ENCODE measurements around the gene RNU7-1. TPM values are rescaled to one million over a fixed set of nuclear protein-coding genes. Genes with fewer than 3 reads are reported as not detected.
A peak's percentile ranks its signal among the peaks of the same experiment; 100 is the strongest.

RNU7-1 gene
- total and polyA plus RNA-seq, 9 of the 15 experiments (the other 6 are each of a cell fraction or from before 2014, with no cell fraction given): not detected

DNA sequence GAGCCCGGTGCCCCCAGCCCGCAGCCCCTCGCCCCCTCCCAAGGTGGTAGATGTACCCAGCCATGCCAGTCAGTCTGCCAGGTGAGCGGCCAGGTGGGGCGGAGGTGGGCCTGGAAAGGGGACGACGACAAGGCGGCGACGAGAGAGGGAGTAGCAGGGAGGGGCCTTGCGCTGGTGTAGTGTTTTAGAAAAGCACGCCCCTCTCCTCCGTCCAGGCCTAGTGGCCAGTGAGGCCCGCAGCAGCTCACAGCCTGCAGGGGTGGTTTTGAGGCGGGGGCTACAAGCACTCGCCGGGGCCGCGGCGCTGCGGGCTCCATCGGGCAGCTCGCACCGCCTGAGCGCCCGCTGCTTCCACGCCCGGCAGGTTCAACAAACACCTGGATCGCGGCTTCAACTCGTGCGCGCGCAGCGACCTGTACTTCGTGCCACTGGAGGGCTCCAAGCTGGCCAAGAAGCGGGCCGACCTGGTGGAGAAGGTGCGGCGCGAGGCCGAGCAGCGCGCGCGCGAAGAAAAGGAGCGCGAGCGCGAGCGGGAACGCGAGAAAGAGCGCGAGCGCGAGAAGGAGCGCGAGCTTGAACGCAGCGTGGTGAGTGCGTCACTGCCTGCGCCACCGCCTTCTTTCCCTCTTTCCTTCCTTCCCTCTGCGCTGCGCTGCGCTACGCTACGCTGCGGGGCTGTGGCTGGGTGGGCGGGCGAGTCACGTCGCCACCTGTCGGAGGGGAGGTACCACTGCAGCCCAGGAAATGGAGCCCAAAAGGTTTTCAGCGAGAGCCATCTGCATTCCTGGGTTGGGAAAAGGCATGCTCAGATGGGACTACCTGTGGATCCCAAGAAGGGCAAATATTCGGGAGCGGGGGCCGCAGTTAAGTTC lies 5.9 kb upstream of the RNU7-1 start (continued):
- TF ChIP-seq, protein P1, sequence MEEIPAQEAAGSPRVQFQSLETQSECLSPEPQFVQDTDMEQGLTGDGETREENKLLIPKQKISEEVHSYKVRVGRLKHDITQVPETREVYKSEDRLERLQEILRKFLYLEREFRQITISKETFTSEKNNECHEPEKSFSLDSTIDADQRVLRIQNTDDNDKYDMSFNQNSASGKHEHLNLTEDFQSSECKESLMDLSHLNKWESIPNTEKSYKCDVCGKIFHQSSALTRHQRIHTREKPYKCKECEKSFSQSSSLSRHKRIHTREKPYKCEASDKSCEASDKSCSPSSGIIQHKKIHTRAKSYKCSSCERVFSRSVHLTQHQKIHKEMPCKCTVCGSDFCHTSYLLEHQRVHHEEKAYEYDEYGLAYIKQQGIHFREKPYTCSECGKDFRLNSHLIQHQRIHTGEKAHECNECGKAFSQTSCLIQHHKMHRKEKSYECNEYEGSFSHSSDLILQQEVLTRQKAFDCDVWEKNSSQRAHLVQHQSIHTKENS (CRISPR knock-in tag; IDR thresholded peaks at IDR 0.05): no peak
- TF ChIP-seq PTRF (tag; IDR thresholded peaks at IDR 0.05): no peak
- no peak for TF ChIP-seq CCAR2 (IDR thresholded peaks at IDR 0.05; ENCODE audit: low read depth, low read length)
- no peak for TF ChIP-seq TCF7 (IDR thresholded peaks at IDR 0.05; ENCODE audit: borderline replicate concordance)
- TF ChIP-seq, protein P2, sequence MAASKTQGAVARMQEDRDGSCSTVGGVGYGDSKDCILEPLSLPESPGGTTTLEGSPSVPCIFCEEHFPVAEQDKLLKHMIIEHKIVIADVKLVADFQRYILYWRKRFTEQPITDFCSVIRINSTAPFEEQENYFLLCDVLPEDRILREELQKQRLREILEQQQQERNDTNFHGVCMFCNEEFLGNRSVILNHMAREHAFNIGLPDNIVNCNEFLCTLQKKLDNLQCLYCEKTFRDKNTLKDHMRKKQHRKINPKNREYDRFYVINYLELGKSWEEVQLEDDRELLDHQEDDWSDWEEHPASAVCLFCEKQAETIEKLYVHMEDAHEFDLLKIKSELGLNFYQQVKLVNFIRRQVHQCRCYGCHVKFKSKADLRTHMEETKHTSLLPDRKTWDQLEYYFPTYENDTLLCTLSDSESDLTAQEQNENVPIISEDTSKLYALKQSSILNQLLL (CRISPR knock-in tag; IDR thresholded peaks at IDR 0.05; ENCODE audit: borderline replicate concordance): no peak
- TF ChIP-seq ZC3H8 (IDR thresholded peaks at IDR 0.05): no peak
- TF ChIP-seq NFYB (IDR thresholded peaks at IDR 0.05; ENCODE audit: extremely low read depth, insufficient read length): no peak
- TF ChIP-seq ZNF707 (CRISPR knock-in tag; conservative IDR thresholded peaks at IDR 0.05): no peak
- no peak; the same call in 1 of the 2 replicates for TF ChIP-seq NCOR1 (IDR thresholded peaks at IDR 0.05)
- 0 out of 2 replicates have a peak, but pooled peaks have one; percentile 40 for TF ChIP-seq SMAD4 (CRISPR knock-in tag; conservative IDR thresholded peaks at IDR 0.05)
- TF ChIP-seq ZNF239 (CRISPR knock-in tag; IDR thresholded peaks at IDR 0.05): no peak
- TF ChIP-seq FOXM1 (IDR thresholded peaks at IDR 0.05; ENCODE audit: low read depth): no peak
- 0 out of 2 replicates have a peak, but pooled peaks have one; percentile 45 for TF ChIP-seq FOXM1 (CRISPR knock-in tag; IDR thresholded peaks at IDR 0.05; ENCODE audit: low read depth)
- TF ChIP-seq, protein P3, sequence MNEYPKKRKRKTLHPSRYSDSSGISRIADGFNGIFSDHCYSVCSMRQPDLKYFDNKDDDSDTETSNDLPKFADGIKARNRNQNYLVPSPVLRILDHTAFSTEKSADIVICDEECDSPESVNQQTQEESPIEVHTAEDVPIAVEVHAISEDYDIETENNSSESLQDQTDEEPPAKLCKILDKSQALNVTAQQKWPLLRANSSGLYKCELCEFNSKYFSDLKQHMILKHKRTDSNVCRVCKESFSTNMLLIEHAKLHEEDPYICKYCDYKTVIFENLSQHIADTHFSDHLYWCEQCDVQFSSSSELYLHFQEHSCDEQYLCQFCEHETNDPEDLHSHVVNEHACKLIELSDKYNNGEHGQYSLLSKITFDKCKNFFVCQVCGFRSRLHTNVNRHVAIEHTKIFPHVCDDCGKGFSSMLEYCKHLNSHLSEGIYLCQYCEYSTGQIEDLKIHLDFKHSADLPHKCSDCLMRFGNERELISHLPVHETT (CRISPR knock-in tag; conservative IDR thresholded peaks at IDR 0.05 in 1 of 2, IDR thresholded peaks at IDR 0.05 in 1 of 2): peak in 1 of 2 experiments; percentile 80; a peak in 2 of 4 replicates
- TF ChIP-seq MCM7 (IDR thresholded peaks at IDR 0.05): no peak
- no peak for TF ChIP-seq ETS2 (tag; IDR thresholded peaks at IDR 0.05; ENCODE audit: borderline replicate concordance, poor library complexity, severe bottlenecking)
- TF ChIP-seq HEY1 (CRISPR knock-in tag; IDR thresholded peaks at IDR 0.05; ENCODE audit: borderline replicate concordance): no peak
- TF ChIP-seq TCFL5 (CRISPR knock-in tag; conservative IDR thresholded peaks at IDR 0.05): no peak
- no peak for TF ChIP-seq NCOA2 (IDR thresholded peaks at IDR 0.05; ENCODE audit: partially characterized antibody in 2 of 2)
- peak; percentile 96 for TF ChIP-seq MTA1 (IDR thresholded peaks at IDR 0.05; ENCODE audit: borderline replicate concordance)
- no peak for TF ChIP-seq NUFIP1 (IDR thresholded peaks at IDR 0.05; ENCODE audit: partially characterized antibody)
- no peak for TF ChIP-seq ZNF121 (CRISPR knock-in tag; conservative IDR thresholded peaks at IDR 0.05)
- TF ChIP-seq ZNF3 (CRISPR knock-in tag; IDR thresholded peaks at IDR 0.05): no peak
- TF ChIP-seq HSF4 (CRISPR knock-in tag; IDR thresholded peaks at IDR 0.05; ENCODE audit: borderline replicate concordance): 0 out of 2 replicates have a peak, but pooled peaks have one; percentile 19
- no peak for TF ChIP-seq MEF2D (tag; conservative IDR thresholded peaks at IDR 0.05; ENCODE audit: low read depth)
- TF ChIP-seq ZKSCAN3 (CRISPR knock-in tag; IDR thresholded peaks at IDR 0.05): no peak

Data from K562 (cell line).